ENCODE data around the gene CCDC80.
A peak's percentile ranks its signal among the peaks of the same experiment; 100 is the strongest.

CCDC80 gene

DNA sequence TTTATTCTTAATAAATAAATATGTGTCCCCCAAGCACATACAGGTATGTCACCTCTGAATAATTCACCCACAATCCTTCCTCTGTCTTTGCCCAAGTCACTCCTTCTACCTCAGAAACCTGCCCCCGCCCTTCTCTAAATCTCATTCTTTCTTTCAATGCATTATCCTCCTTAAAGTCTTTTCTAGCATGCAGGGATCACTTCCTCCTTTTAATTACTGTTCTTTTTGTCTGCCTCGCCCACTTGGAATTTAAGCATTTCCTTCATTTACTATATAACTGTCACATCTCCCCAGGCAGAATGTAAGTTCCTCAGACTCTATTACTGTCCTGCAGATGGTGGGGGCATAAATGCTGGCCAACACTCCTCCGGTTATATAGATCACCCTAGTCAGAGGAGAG is 7.8 kb downstream of the CCDC80 start:
- DNase-seq (ENCODE audit: low read depth in 2 of 2), result no peak

DNA sequence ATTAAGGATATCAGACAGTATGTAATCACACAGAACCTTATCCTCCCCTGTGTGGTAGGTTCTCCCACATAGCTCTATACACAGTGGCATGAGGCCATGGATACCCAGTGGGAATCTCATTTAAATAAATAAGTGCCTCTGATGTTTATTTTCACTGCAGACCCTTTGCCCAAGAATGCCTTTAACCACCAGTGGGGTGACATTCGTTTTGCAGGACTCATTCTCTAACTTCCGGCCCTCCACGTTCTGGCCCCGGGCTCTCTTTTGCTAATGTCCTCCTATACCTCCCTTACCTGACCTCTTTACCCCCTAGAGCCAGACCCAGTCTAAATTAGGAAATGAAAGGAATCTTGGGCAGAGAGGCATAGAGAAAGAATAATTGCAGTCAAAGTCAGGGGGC is 8.3 kb downstream of the CCDC80 start:
- DNase-seq (ENCODE audit: low read depth in 2 of 2), result no peak

DNA sequence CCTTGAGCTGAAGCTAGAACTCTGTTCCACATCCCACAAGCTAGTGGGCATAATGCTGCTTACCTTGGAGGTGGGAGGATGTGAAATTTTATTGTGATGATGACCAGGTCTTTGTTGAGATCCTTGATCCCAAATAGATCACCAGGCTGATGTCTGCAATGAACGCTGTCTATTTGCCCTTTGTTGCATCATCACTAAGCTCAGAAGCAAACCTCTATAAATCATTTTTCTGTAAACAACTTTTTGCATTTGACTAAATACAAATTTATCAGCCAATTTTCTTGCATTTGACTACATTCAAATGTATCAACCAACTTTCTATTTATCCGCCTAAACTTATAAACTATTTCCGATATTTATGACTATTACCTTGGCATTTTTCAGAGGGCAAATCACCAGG is 9.7 kb downstream of the CCDC80 start:
- DNase-seq (ENCODE audit: low read depth in 2 of 2), result no peak

DNA sequence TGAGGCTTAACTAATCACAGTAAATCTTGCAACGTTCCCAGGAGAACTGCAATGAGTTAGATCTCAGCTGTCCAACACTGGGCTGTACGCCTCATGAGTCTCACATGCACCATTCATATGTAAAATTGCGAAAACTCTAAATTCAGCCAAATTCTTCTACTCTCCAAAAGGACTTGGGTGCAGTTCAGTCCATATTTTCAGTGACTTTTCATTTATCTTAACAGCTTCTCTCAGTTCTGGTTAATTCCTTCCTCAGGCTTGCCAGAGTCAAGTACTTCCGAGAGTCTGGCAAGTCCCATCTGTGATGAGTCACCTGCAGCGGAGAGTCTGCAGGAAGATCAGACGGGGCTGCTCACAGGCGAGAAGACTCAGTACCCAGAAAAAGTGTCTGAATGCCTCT is 11.5 kb downstream of the CCDC80 start:
- peak in 1 of 2 donors; percentile 5 for DNase-seq (ENCODE audit: low read depth in 2 of 2)

DNA sequence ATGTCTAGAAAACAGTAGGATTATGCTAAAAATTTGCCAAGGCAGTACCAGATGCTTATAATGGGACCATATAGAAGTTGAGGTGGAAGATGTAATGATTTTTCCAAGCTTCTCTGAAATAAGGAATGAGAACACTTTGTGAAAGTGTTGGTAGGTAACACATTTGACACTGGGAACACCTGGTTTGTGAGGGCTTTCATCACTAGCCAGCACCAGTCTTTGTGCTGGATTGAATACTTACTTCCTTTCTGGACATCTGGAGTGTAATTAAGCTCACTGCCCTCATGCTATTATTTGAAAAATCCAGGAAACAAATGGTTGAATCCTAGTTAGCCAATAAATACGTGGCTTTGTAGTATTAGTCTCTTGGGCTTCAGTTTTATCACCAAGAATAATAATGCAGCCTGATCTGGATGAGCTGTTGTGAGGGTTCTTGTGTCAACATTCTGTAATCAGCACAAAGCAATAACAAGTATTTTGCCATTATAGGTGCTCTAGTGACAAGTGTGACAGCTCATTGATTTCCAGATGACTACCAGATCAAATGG is 12.9 kb downstream of the CCDC80 start:
- DNase-seq (ENCODE audit: low read depth in 2 of 2), result no peak

DNA sequence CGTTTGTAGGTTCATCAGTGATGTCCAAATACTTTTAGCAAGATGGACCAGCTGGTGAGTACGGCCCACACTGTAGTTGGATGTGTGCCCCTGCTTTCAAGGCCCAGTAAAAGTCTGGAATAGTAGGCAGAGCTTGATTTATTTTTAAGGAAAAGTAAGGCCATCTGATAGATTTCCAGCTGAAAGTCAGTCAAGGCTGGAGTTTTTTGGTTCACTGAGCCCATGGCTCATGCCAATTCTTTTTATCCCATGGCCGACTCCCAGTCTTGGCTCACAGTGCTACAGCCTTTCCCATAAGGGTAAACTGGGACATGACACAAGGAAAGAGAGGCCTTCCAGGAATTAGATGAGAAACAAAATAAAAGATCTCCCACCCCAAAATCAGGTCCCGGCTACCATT is 13.5 kb downstream of the CCDC80 start:
- no peak for DNase-seq (ENCODE audit: low read depth in 2 of 2)

DNA sequence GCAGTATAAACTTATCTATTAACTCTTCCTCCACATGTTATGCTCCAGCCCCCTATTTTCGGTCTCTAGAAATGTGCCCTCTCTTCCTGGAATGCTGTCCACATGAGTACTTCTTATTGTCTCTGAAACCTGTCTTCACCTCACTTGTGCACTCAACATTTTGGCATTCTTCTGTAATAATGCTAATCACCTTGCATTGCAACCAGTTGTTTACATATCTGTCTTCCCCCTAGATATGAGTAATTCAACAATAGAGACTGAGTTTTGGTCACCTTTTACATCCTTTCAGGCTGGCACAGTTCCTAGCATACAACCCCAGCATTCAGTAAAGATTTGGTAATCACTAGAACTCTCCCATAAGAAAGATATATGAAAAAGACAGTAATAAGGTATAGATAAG is 17.2 kb downstream of the CCDC80 start:
- no peak for DNase-seq (ENCODE audit: low read depth in 2 of 2)

DNA sequence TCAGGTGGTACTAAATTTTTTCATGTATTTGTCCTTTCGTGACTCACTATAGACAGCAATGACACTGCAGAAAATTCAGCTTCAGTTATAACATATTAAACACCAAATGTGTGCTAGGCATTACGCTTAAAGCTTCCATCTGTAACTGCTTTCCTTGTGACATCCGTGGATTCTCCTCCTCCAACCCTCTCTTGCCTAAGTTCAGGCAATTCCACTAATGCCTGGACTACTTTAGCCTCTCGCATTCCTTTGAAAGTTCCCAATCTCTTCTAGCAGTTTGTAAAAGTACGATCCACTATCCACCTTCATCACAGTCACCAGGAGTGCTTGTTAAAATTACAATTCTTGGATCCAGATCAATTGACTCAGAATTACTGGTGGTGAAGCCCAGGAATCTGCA is 17.7 kb downstream of the CCDC80 start:
- no peak for DNase-seq (ENCODE audit: low read depth in 2 of 2)

DNA sequence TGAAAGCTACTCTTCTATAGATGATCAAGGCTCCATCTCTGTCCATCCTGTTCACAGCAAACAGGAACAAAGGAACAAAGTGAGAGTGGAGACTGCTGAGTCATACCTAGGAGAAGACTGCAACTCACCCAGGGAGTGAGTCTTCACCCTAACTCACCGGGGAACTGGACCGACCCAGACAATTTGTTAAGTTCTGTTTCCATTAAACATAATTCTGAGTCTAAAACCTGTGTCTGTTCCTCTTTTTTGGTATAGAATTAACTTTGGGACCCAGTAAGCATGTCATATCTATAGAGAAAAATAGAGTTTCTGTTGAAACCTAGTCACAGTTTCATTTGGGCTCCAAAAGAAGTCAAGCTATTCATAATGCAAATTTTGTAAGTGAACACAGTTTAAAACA is 21.6 kb downstream of the CCDC80 start:
- no peak for DNase-seq (ENCODE audit: low read depth in 2 of 2)

DNA sequence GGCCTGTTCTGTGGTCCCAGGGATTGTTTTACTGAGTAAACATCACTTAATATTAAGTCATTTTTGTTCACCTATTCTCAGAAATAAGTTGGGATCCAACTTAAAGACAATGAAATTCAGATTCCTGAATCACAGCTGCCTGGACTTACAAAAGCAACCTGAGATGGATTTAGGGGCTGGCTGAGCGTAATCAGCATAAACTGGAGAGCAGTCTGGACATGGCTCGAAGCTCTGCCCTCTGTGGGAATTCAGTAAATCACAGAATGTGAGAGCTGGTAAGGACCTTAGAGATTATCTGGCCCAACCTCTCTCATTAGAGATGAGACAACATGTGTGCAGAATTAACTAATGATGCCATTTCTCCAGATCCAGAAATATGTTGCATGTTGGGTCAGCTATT is 23.7 kb downstream of the CCDC80 start:
- no peak for DNase-seq (ENCODE audit: low read depth in 2 of 2)

DNA sequence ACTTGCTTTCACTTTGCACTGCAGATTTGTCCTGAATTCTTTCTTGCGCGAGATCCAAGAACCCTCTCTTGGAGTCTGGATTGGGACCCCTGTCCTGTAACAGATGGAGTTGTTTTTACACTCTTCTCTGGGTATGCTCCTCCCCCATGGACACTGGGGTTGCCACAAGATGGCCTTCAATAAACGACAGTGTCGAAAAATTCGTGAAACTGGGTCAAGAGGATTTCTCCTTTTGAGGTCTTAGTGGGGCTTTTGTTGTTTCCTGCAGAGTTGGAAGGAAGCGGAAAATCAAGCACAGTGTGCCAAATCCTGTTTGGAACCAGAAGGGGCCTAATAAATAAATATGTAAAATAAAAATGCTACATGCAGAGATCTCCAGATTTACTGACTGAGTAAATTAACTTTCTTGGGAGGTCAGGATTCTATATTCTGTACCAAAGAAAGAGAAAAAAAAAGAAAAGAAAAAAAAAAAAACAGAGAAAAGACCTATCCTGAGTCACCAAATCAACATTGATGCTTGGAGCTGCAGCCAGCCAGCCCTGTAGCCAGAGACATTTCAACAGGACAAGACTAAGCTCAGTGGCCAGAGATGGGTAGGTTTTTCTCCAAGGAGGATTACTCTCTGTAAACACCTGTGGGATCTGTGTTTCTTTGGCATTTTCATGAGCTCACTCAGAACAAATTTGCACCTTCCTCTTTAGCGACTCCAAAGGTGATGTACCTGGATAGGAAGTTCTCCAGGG is 24.8 kb downstream of the CCDC80 start:
- no peak for DNase-seq (ENCODE audit: low read depth in 2 of 2)

DNA sequence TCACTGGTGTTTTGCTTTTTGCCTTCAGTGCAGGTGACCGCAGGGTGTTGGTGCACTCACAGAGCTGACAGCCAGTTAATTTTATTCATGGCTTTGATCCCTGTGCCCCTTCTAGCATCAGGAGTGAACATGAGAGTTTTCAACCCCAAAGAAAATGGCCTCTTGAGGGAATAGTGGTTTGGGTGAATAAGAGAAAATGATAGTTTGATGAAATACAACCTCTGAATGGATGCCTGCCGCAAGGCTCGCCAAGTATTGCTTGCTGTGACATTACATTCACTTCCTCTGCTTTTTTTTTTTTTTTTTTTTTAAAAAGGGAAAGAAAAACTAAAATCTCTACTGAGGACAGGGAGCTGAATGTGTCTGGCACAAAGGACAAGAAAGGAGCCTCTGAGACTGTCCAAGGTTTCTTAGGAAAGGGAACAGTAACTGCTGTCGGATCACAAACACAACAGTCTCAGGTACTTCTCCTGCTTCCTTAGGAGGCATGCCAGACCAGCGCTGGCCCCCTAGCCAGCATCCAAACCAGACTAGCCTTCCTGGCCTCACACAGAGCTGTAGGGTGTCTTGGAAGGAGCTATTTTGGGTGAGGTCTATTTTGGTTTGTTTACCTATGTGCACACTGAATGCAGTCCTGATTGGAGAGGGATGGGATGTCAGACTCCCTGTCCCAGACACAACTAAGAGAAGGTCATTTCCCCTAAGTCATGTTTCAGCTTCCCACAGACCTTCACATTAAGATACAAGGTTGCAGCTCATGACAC is 29.0 kb downstream of the CCDC80 start:
- DNase-seq (ENCODE audit: low read depth in 2 of 2), result no peak

DNA sequence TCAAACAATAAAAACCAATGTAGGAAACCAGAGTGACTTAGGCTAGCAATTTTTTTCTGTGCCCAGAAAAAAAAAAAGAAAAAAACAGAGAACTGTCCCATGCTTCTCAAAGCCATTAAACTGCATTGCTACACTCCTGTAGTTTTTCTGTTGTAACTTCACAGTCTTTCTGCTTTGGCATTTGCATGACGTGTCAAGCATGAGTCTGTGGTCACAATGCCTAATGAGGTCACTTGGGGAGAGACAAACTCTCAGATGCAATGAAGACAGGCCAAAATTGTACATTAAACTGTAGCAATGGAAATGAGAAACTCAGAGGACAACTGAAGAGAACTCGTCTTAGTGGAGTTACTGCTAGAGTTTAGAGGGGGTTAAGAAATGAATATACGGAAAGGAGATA is 30.8 kb downstream of the CCDC80 start:
- no peak for DNase-seq (ENCODE audit: low read depth in 2 of 2)

DNA sequence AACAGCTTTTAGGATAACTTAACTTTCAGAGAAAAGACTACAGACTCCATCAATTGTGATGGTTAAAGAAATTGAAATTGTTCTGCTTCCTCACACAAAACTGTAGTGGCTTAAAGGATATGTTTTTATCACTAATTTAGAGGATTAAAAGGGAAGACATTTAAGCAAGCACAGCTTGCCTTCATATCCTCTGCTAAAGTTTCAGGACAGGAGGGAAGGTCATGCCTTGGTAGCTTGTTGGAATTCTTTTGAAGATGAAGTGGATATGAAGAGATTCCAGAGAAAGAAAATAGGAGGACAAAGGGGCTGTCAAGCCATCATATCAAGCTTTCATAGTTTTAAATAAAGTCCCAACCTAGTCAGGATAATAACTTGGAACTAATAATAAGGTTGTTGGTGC is 33.1 kb downstream of the CCDC80 start:
- no peak for DNase-seq (ENCODE audit: low read depth in 2 of 2)

DNA sequence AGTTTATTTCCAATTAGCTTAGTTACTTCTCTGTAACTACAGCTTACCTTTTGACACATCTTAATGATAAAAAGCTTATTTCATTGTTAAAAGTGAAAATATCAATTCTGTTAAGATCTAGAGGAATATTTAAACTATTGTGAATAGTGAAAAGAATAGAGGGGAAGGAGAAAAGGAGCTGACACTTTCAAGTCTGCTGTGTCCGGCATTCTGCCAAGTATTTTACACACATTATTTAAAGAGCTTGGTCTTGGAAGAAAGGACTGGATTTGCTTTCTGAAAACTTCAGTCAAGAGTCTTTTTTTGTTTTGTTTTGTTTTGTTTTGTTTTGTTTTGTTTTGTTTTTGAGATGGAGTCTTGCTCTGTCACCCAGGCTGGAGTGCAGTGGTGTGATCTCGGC is 34.8 kb downstream of the CCDC80 start:
- DNase-seq (ENCODE audit: low read depth in 2 of 2), result no peak

DNA sequence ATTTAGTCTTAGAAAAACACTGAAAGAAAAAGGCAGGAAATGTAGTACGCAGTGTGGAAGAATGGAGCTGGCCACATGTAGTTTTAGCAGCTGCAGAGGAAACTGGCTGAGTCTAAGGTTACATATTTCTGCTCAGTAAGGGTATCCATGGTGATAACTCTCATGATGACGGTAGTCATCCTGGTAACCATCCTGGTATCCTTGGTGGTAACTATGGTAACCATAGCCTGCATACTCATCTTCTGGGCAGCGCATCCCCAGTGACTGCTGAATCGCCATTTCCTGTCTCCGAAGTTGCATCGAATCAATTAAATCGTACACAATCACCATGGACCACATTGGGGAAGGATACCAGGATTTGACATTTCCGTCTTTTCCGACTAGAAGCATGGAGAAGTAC is 35.7 kb downstream of the CCDC80 start:
- DNase-seq (ENCODE audit: low read depth in 2 of 2), result no peak

DNA sequence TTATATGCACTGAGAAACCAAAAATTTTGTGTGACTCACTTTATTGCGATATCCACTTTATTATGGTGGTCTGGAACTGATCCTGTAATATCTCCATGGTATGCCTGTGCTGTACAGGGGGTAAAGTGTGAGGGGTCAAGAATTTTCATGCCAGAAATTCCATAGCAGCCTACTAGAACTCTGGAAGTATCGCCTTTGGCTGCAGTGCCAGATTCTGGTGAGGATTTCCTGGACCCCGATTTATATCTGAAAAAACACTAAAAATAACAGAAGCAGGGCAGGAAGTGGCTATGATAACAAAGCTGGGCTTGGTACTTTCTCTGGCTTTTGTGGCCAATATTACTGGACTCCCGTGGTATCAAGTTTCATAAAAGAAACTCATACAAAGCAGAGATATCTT is 36.4 kb downstream of the CCDC80 start:
- no peak for DNase-seq (ENCODE audit: low read depth in 2 of 2)

DNA sequence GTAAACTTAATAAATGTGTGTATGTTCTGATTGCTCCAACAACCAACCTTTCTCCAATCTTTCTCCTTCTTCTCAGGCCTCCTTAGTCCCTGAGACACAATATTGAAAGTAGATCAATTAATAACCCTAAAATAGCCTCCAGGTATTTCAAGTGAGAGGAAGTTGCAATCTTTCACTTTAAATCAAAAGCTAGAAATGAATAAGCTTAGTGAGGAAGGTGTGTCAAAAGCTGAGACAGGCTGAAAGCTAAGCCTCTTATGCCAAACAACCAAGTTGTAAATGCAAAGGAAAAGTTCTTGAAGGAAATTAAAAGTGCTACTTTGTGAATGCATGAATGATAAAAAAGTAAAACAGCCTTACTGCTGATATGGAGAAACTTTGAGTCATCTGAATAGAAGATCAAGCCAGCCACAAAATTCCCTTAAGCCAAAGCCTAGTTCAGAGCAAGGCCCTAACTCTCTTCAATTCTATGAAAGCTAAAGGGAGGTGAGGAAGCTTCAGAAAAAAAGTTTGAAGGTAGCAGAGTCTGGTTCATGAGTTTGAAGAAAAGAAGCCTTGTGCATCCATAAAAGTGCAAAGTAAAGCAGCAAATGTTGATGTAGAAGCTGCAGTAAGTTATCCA is 38.6 kb downstream of the CCDC80 start:
- DNase-seq (ENCODE audit: low read depth in 2 of 2), result no peak

DNA sequence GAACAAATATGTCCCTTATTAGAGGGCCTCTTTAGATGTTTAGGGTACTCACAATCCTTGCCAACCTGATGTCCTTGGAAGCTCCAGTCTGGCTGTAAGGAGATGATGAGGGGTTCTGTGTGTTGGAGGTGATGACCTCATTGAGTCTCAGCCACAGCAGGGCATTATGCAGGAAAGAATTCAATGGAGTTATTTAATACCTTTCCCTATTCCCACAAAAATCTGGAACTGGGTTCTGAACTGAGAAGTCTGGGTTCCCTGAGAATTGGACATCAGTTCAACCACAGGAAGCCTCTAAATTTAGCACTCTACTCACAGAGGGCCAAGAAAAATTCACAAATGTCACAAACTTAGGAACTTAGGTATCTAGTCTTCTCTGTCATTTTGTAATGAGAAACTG is 42.2 kb downstream of the CCDC80 start:
- no peak for DNase-seq (ENCODE audit: low read depth in 2 of 2)

DNA sequence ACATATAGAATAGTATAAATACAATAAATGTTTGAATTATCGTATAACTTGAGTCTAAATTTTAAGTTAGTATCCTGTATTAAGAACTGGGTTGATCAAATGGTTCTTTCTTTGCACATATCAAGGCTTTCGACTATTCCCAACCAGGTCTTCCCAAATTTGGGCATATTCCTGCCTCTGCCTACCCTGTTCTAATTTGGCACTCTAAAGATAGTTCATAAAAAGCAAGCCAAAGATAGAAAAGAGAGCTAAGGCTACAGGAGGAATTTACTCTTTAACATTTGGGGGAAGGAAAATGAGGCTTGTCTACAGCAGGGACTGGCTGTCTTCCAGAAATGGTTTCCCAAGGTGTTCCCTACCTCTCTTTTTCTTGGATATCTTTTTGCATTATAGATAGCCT is 43.0 kb downstream of the CCDC80 start:
- DNase-seq (ENCODE audit: low read depth in 2 of 2), result no peak

DNA sequence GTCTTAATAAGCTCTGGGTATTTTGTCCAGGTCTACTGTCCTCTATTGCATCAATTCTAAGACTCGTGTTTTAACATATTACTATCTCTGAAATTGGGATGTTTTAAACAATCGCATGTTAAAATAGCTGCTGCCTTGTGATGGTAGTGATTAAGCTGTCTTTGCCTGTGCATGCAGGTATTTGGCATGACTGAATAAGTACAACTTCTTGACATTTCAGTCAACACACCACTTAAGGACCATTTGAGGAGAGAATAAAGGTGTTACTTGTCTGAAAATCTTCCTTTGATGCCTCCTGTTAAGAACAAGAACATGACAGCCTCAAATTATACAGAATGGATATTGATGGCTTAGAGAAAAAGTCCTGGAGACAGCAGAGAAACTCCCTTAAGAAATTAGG is 46.1 kb downstream of the CCDC80 start:
- no peak for DNase-seq (ENCODE audit: low read depth in 2 of 2)

DNA sequence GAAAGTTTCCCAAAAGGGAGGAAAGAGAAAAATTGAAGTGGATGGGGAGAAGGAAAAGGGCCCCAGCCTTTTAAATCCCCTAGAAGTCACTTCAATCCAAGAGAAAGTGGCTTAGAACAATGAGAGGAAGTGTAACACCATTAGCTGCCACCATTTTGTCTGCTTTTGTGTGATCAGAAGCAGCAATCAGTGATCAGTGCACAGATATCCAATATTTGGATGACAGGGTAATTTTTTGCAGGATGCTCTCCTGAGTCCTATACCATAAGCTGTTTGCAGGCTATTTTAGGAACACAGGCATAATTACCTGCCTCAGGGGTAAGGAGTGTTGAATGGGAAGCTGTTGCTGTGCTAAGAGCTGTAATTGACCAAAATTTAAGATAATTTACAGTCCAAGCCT is 47.7 kb downstream of the CCDC80 start:
- DNase-seq (ENCODE audit: low read depth in 2 of 2), result no peak

DNA sequence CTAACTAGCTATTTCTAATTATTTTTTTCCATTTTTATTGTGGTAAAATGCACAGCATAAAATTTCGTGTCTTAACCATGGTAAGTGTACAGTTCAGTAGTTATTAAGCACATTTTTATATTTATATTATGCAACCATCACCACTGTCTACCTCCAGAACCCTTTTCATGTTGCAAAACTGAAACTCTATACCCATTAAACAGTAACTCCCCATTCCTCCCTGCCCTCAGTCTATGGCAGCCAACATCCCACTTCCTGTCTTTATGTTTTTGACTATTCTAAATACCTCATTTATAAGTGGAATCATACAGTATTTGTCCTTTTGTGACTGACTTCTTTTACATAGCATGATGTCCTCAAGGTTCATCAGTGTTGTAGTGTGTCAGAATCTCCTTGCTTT is 53.6 kb downstream of the CCDC80 start:
- no peak for DNase-seq (ENCODE audit: low read depth in 2 of 2)
